ENCODE results near the gene RFT1. TPM values are rescaled to one million over a fixed set of nuclear protein-coding genes. Genes with fewer than 3 reads are reported as not detected.
A peak's percentile ranks its signal among the peaks of the same experiment; 100 is the strongest.

The RFT1 gene
- total and polyA plus RNA-seq, 2 of the 13 experiments (the other 11 are each of a cell fraction or from before 2014, with no cell fraction given), result 23.2 to 37.0 TPM

DNA sequence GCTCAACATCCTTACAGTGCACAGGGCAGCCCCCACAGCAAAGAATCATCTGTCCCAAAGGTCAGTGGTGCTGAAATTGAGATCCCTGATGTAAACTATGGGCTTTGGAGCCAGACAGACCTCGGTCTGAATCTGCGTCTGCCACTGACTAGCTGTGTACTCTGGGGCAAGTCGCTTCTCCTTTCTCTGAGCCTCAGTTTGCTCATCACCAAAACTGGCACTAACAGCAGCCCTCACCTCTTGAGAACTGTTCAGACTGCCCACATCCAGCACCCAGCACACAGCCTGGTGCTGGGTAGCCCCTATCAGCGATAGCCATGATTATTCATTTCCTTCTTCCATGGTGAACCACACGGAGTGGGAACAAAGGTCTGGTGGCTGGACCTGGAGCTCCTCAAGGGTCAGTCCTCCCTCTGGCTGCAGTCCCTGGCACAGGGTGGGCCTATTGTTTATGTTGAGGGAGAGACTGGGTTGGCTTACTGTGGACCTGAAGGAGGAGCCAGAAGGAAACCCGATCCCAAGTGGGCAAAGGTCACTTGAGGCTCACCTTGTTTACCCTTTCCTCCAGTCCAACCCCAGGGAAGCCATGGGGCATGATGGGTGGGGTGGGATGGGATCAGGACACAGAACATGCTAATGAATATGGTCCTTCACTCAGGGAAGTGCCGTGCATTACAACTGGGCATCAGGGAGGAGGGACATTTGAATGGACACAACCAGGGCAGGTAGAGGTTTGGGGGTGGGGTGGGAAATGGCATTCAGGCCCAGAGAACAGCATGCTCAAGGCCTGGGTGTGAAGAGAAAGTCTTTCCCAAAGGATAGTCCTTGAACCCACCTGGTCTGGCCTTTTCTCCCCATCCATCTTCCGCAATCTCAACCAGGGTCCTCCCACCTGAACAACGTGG, 29.2 kb upstream of the RFT1 start (continued):
- TF ChIP-seq ZFAT (CRISPR knock-in tag; conservative IDR thresholded peaks at IDR 0.05) (no peak), ZNF501 (CRISPR knock-in tag; IDR thresholded peaks at IDR 0.05) (peak; percentile 12; the same call in 1 of the 2 replicates), PHF21A (CRISPR knock-in tag; IDR thresholded peaks at IDR 0.05) (peak; percentile 69), BCL6 (CRISPR knock-in tag; IDR thresholded peaks at IDR 0.05) (peak; percentile 34; the same call in 1 of the 2 replicates), FLYWCH1 (CRISPR knock-in tag; IDR thresholded peaks at IDR 0.05) (no peak), EP300 (IDR thresholded peaks at IDR 0.05; ENCODE audit: low read depth in 2 of 2, low read length in 2 of 2) (peak in 1 of 2 experiments; percentile 68; a peak in 2 of 4 replicates), EP300 (CRISPR knock-in tag; IDR thresholded peaks at IDR 0.05; ENCODE audit: borderline replicate concordance) (no peak), KDM5A (IDR thresholded peaks at IDR 0.05; ENCODE audit: borderline replicate concordance, low read length) (no peak), SIX1 (CRISPR knock-in tag; IDR thresholded peaks at IDR 0.05; ENCODE audit: borderline replicate concordance) (peak; percentile 98)
- TF ChIP-seq, protein P1, sequence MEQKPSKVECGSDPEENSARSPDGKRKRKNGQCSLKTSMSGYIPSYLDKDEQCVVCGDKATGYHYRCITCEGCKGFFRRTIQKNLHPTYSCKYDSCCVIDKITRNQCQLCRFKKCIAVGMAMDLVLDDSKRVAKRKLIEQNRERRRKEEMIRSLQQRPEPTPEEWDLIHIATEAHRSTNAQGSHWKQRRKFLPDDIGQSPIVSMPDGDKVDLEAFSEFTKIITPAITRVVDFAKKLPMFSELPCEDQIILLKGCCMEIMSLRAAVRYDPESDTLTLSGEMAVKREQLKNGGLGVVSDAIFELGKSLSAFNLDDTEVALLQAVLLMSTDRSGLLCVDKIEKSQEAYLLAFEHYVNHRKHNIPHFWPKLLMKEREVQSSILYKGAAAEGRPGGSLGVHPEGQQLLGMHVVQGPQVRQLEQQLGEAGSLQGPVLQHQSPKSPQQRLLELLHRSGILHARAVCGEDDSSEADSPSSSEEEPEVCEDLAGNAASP (CRISPR knock-in tag; IDR thresholded peaks at IDR 0.05; ENCODE audit: borderline replicate concordance), result peak; percentile 98
- TF ChIP-seq, protein P2, sequence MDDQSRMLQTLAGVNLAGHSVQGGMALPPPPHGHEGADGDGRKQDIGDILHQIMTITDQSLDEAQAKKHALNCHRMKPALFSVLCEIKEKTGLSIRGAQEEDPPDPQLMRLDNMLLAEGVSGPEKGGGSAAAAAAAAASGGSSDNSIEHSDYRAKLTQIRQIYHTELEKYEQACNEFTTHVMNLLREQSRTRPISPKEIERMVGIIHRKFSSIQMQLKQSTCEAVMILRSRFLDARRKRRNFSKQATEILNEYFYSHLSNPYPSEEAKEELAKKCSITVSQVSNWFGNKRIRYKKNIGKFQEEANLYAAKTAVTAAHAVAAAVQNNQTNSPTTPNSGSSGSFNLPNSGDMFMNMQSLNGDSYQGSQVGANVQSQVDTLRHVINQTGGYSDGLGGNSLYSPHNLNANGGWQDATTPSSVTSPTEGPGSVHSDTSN (CRISPR knock-in tag; IDR thresholded peaks at IDR 0.05; ENCODE audit: borderline replicate concordance), result no peak
- TF ChIP-seq, protein P3, sequence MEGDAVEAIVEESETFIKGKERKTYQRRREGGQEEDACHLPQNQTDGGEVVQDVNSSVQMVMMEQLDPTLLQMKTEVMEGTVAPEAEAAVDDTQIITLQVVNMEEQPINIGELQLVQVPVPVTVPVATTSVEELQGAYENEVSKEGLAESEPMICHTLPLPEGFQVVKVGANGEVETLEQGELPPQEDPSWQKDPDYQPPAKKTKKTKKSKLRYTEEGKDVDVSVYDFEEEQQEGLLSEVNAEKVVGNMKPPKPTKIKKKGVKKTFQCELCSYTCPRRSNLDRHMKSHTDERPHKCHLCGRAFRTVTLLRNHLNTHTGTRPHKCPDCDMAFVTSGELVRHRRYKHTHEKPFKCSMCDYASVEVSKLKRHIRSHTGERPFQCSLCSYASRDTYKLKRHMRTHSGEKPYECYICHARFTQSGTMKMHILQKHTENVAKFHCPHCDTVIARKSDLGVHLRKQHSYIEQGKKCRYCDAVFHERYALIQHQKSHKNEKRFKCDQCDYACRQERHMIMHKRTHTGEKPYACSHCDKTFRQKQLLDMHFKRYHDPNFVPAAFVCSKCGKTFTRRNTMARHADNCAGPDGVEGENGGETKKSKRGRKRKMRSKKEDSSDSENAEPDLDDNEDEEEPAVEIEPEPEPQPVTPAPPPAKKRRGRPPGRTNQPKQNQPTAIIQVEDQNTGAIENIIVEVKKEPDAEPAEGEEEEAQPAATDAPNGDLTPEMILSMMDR (CRISPR knock-in tag; IDR thresholded peaks at IDR 0.05), result peak; percentile 37
- TF ChIP-seq, protein P4, sequence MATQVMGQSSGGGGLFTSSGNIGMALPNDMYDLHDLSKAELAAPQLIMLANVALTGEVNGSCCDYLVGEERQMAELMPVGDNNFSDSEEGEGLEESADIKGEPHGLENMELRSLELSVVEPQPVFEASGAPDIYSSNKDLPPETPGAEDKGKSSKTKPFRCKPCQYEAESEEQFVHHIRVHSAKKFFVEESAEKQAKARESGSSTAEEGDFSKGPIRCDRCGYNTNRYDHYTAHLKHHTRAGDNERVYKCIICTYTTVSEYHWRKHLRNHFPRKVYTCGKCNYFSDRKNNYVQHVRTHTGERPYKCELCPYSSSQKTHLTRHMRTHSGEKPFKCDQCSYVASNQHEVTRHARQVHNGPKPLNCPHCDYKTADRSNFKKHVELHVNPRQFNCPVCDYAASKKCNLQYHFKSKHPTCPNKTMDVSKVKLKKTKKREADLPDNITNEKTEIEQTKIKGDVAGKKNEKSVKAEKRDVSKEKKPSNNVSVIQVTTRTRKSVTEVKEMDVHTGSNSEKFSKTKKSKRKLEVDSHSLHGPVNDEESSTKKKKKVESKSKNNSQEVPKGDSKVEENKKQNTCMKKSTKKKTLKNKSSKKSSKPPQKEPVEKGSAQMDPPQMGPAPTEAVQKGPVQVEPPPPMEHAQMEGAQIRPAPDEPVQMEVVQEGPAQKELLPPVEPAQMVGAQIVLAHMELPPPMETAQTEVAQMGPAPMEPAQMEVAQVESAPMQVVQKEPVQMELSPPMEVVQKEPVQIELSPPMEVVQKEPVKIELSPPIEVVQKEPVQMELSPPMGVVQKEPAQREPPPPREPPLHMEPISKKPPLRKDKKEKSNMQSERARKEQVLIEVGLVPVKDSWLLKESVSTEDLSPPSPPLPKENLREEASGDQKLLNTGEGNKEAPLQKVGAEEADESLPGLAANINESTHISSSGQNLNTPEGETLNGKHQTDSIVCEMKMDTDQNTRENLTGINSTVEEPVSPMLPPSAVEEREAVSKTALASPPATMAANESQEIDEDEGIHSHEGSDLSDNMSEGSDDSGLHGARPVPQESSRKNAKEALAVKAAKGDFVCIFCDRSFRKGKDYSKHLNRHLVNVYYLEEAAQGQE (IDR thresholded peaks at IDR 0.05; ENCODE audit: borderline replicate concordance in 1 of 2, low read depth in 1 of 2, low read length in 2 of 2), result peak in 1 of 2 experiments; percentile 80; a peak in 2 of 4 replicates
- TF ChIP-seq, protein P5, sequence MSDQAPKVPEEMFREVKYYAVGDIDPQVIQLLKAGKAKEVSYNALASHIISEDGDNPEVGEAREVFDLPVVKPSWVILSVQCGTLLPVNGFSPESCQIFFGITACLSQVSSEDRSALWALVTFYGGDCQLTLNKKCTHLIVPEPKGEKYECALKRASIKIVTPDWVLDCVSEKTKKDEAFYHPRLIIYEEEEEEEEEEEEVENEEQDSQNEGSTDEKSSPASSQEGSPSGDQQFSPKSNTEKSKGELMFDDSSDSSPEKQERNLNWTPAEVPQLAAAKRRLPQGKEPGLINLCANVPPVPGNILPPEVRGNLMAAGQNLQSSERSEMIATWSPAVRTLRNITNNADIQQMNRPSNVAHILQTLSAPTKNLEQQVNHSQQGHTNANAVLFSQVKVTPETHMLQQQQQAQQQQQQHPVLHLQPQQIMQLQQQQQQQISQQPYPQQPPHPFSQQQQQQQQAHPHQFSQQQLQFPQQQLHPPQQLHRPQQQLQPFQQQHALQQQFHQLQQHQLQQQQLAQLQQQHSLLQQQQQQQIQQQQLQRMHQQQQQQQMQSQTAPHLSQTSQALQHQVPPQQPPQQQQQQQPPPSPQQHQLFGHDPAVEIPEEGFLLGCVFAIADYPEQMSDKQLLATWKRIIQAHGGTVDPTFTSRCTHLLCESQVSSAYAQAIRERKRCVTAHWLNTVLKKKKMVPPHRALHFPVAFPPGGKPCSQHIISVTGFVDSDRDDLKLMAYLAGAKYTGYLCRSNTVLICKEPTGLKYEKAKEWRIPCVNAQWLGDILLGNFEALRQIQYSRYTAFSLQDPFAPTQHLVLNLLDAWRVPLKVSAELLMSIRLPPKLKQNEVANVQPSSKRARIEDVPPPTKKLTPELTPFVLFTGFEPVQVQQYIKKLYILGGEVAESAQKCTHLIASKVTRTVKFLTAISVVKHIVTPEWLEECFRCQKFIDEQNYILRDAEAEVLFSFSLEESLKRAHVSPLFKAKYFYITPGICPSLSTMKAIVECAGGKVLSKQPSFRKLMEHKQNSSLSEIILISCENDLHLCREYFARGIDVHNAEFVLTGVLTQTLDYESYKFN (CRISPR knock-in tag; conservative IDR thresholded peaks at IDR 0.05), result peak; percentile 94
